ENCODE results near the gene TAPBPL.

Gene TAPBPL

DNA sequence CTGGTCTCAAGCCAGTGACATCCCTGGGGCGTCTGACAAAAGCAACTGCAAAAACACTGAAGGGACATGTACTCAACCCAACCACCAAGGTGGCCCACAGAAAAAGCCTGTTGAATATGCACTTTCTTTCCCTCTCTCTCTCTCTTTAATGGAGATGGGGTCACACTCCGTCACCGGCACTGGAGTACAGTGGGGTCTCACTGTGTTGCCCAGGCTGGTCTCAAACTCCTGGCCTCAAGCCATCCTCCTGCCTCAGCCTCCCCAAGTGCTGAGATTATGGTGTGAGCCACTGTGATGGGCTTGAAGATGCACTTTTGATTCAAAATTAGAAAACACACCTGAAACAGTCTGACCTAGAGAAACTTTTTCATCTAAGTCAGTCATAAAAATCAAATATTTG lies 14.3 kb upstream of the TAPBPL start:
- no peak for DNase-seq

DNA sequence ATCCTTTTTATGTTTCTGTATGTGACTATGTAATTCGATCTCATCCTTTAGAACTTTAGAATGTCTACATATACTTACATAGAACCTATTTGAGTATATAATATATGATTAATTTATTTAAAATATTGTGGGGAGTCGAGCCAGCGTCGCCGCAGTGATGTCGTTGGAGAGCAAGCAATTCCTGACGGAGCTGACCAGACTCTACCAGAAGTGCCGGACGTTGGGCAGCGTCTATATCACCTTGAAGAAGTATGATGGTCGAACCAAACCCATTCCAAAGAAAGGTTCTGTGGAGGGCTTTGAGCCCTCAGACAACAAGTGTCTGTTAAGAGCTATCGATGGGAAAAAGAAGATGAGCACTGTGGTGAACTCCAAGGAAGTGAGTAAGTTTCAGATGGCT lies 13.5 kb upstream of the TAPBPL start:
- DNase-seq, result no peak

DNA sequence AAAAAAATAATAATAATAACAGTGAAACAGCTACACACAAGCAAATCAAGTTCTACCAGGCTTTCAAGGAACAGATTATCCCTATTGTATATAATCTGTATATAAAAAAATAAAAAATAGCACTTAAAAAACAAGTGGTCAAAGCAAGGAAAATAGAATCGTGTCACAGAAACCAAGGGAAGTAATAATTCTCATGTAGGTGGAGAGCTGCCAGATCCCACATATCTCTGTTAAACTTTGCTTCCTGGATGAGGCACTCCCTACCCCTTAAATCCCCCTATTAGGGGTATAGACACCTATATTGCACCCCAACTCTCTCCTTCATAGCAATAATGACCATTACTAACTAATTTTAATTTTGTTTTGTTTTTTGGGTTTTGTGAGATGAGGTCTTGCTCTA lies 11.5 kb upstream of the TAPBPL start:
- no peak for DNase-seq

DNA sequence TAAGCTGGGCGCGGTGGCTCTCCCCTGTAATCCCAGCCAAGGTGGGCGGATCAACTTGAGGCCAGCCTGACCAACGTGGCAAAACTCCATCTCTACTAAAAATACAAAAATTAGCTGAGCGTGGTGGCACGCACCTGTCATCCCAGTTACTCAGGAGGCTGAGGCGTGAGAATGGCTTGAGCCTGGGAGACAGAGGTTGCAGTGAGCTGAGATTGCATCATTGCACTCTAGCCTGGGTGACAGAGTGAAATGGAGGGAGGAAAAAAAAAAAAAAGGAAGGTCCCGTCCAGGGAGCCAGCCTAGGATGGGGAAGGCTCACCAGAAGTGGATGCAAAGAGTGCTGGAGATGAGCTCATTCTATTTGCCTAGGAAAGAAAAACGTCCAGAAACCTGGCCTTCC lies 9.0 kb upstream of the TAPBPL start:
- no peak for DNase-seq

DNA sequence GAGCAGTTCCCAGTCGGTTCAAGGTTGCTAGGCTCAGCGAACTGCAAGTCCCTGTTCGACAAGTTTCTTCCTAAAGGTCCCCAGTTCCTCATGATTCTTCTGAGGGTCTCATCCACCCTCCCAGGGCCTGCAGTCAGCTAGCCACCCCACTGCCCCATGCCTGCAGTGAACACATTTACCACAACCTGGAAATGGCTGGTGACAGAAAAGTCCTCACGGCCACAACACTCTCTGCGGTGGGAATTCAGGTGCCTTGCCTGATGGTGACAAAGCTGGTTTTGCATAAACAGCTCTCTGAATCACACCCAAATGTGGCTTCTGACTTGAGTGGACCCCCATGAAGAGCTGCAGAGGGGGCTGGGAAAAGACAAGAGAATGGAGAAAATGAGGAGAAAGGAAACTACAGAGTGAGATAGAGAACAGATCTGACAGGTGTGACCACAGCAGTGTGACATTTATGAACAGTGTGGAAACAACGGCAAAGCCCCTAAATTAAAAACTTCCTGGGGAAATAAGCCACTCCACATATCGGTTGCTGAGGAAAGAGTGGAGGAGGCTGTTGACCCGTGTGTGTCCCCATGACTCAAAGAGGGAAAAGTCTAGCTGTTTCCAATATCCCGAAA lies 8.4 kb upstream of the TAPBPL start:
- DNase-seq, result peak; percentile 80

DNA sequence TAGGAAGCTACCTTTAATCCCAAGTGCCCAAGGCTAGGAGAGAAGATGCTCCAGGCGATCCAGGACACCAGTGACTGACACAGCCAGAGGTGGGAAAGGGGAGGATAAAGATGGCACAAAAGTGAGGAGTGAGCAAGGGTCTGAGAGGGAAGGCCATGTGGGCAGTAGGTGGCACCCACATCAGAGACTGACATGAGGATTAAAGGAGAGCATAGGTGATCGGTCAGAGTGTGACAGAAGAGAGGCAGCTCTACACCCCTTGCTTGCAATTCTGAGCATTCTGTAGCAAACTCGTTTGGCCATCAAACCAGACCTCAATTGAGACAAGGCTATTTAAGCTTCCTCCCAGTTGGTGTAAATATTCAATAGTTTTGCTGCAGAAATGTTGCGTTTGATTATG lies 7.8 kb upstream of the TAPBPL start:
- DNase-seq, result peak; percentile 47

DNA sequence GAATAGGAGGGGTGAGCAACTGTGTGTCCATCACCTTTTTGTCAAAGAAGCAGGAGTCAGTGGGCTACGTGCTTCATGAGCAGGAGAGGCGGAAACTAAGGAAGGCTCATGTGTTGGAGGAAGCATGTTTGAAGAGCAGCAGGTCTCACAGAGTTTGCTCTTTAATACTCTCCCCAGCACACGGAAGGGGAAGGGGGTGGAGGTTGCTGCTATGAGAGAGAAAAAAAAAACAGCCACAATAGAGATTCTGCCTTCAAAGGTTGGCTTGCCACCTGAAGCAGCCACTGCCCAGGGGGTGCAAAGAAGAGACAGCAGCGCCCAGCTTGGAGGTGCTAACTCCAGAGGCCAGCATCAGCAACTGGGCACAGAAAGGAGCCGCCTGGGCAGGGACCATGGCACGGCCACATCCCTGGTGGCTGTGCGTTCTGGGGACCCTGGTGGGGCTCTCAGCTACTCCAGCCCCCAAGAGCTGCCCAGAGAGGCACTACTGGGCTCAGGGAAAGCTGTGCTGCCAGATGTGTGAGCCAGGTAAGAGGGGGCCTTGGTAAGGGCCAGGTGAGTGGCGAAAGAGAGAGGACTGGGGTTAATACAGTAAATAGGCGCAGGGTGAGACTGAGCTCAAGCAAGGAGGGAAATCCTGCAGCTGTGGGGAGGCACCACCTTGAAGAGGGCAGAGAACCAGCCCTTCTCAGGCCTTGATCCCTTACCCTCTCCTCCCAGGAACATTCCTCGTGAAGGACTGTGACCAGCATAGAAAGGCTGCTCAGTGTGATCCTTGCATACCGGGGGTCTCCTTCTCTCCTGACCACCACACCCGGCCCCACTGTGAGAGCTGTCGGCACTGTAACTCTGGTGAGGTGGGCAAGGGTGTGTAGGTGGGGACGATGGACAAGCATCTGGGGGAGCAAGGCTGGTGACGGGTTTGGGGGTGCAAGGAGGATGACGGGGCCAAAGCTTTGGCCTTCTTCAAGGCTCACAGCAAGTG lies 6.8 kb upstream of the TAPBPL start, which contains the start of gene CD27:
Gene CD27 (plus strand): TSS at position 252 of the 985 bp plus-strand sequence. CDS start 141 bp downstream, at position 393.
- peak; percentile 45 for DNase-seq

DNA sequence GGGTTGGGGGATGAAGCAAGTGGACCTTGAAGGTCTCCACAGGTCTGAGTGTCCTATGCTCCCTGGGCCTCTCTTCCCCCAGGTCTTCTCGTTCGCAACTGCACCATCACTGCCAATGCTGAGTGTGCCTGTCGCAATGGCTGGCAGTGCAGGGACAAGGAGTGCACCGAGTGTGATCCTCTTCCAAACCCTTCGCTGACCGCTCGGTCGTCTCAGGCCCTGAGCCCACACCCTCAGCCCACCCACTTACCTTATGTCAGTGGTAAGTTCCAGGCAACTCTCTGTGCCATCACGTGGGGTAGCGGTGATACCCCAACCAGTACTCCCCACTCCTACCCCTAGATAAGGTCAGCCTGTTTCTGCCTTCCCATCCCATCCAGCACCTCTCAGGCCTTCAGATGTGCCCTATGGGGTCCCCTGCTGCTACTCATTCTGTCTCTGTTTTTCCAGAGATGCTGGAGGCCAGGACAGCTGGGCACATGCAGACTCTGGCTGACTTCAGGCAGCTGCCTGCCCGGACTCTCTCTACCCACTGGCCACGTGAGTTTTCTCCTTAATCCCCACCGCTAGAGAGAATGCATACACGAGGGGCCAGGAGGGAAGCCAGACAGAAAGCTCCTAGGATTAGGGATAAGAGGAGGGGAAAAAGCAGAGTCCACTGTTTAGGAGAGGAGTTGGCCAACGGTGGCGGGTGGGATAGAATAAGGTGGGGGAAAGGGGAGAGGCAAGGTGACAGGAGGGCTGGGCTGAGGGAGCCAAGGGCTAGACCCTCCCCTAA lies 1.6 kb upstream of the TAPBPL start:
- DNase-seq, result no peak

DNA sequence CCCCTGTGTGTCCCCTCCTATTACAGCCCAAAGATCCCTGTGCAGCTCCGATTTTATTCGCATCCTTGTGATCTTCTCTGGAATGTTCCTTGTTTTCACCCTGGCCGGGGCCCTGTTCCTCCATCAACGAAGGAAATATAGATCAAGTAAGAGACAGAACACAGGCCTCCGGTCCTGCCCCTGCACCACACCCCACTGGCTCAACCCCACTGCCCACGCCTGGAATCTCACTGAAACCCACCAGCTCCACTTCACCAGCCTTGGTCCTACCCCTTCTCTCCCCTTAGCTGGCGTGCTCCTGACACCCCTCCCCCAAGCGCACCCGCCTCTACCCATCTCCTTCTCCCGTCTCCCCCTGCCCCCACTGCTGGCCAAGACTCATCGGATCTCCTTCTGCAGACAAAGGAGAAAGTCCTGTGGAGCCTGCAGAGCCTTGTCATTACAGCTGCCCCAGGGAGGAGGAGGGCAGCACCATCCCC lies 934 bp upstream of the TAPBPL start:
- DNase-seq, result peak; percentile 68

DNA sequence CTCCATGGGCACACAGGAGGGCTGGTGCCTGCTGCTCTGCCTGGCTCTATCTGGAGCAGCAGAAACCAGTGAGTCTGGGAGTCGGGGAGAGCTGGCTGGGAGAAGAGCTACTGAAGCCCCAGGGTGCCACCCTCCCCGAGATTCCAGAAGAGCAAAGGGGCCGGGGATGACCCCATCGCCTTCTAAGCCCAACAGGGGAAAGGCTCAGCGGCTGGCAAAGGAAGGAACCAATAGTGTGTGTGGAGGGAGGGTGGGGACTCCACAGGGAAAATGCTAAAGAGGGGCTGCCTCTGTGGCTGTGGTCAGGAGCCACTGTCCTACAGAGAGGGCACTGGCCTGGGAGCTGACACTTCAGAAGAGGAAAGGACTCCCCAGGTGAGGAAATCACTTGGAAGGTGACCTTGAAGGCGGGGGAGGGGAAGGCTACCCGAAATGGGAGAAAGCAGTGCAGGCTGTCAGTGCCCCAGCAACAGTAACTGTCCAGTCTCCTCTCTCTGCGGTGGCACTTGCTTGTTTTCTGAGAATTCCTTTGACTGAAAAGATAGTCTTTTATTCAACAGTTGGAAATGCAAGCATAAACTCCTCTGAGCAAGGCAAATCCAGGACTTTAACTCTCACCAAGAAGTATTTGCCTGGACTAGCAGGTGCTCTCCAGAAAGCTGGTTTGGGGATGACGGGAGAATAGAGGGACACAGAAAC lies 552 bp downstream of the TAPBPL start:
- DNase-seq, result peak; percentile 55

DNA sequence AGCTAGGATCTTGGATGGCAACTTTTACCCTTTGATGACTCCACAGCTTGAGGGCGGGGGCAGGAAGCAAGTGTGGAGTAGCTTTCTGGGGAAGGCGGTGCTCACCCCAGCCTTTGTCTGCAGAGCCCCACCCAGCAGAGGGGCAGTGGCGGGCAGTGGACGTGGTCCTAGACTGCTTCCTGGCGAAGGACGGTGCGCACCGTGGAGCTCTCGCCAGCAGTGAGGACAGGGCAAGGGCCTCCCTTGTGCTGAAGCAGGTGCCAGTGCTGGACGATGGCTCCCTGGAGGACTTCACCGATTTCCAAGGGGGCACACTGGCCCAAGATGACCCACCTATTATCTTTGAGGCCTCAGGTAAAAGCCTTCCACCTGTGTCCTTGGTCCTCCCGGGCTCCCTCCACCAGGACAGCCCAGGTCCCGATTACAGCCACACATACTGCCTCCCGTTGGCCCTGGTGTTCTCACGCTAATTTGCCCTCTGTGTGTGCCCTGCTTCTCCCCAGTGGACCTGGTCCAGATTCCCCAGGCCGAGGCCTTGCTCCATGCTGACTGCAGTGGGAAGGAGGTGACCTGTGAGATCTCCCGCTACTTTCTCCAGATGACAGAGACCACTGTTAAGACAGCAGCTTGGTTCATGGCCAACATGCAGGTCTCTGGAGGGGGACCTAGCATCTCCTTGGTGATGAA lies 1.2 kb downstream of the TAPBPL start:
- DNase-seq, result peak; percentile 65

DNA sequence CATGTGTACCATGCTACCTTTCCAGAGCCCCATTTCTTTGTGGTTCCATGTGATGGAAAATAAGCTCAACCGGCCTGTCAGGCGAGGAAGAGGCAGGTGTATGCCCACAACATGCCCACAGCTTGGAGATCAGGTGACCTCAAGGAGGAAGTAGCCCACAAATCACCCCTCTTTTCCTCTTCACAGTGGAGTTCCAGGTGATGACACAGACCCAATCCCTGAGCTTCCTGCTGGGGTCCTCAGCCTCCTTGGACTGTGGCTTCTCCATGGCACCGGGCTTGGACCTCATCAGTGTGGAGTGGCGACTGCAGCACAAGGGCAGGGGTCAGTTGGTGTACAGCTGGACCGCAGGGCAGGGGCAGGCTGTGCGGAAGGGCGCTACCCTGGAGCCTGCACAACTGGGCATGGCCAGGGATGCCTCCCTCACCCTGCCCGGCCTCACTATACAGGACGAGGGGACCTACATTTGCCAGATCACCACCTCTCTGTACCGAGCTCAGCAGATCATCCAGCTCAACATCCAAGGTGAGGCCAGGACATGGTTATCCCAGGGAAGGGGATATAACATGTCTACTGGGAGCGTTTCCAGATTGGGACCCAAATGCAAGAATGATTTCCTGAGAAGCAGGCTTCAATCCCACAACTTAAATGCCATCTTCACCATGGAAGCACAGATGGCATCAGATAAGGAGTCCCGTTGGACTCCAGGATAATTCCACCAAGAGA lies 5.5 kb downstream of the TAPBPL start:
- DNase-seq, result no peak

DNA sequence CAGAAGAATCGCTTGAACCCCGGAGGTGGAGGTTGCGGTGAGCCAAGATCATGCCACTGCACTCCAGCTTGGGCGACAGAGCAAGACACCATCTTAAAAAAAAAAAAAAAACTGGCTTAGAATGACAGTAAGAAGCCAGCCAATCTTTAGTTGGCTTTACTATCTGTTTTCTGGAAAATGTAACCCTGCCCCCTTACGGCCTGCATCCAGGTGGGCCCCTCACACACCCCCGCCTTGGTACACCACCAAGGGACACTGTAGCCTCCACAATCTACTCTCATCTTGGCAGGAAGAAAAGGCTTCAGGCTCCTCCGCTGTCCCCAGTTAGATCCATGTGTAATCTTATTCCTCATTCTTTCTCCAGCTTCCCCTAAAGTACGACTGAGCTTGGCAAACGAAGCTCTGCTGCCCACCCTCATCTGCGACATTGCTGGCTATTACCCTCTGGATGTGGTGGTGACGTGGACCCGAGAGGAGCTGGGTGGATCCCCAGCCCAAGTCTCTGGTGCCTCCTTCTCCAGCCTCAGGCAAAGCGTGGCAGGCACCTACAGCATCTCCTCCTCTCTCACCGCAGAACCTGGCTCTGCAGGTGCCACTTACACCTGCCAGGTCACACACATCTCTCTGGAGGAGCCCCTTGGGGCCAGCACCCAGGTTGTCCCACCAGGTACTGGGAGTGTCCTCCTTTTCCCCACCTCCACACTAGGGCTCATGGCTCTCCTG lies 6.6 kb downstream of the TAPBPL start:
- DNase-seq, result no peak

DNA sequence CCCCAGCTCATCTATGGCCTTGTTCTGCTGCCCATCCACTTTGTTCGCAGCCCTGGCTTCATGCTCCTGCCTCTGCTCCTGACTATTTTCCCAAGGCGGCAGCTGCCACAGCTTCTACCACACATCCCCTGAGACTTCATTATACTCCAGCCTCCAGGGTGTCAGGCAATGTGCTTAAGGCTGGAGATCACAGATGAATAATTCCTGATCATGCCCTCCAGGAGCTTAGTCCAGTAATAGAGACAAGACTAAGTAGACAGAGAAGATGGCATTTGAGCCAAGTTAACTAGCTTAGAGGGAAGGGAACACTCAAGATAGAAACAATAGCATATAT lies 7.1 kb downstream of the TAPBPL start:
- DNase-seq, result no peak

DNA sequence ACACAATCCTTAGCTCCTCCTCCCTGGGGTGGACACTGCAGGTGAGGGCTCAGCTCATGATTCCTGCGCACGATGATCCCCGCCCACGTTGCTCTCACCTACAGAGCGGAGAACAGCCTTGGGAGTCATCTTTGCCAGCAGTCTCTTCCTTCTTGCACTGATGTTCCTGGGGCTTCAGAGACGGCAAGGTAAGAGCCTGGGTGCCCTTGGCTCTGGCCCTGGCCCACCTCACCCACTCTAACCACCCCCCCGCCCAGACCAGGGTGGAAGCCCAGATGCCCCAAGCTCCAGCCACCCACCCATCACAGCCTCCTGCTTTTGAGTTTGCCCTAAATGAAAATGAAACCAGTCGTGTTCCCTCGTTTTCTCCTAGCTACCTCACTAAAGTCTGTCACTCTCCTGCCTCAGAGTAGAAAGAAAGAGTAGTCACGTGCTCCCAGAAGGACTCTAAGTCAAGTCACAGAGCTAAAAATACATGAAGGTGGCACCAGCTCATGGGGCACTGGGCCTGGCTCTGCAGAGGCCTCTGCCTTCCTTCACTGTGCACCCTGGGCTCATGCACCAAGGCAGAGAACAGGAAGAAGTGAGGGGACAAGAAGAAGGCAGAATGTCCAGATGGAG lies 9.0 kb downstream of the TAPBPL start:
- peak; percentile 70 for DNase-seq

DNA sequence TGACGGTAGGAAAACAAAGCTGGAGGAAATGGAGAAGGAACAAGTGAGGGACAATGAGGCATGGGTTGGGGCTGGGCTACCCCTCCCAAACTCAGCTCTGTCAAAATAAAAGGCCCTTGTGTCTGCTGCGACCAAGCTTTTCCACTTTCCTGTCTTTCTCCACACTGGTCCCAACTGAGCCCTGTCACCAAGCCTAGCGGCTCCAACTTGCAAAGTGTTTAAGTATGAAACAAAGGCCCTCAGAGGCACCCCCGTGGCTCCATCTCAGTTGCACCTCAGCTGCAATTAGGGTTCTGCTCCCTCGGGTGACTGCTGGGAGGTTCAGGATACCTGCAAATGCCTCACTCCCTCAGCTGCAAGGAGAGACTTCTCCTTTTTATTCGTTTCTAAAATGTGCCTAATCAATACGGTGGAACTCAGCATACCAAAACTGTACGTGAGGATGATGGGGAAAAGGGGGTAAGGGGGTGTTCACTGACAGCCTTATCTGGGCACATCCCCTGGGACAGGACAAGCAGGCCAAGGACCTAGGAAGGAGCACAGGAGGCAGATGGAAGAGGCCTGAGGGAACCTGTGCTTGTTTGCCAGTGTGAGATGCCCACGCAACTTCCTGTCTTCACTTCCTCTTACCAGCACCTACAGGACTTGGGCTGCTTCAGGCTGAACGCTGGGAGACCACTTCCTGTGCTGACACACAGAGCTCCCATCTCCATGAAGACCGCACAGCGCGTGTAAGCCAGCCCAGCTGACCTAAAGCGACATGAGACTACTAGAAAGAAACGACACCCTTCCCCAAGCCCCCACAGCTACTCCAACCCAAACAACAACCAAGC lies 9.8 kb downstream of the TAPBPL start:
- DNase-seq, result peak; percentile 91

DNA sequence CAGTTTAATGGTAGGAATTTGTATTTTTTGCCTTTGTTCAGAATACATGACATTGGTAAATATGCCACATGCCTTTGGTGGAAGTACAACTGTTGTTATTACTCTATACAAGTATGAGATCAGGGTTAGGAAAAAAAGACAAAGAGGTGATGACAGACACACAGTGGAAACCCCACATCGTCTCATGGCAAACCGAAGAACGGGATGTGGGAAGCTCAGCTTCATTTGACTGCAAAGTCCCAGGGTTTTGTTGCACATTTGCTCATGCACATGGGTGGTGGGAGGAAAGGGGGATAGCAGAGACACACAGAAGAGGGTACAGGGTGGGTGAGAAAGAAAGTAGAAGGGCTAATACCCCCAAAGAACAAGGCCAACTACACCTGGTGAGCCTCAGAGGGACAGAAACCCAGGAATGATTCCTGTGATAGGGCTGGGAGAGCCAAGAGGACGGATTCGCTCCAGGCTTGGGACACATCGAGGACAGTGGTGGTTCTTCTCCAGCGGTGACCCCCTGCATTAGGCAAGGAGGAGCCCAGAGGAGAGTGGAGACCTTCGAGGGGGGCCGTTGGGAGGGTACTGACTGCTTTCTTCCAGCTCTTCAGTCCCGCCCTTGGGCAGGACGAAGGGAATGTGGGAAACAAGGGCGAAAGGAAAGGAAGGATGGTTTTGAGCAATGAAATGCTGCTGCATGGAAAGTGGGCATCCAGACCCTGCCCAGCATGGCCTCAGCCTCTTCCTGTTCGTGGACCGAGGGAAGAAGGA lies 10.6 kb downstream of the TAPBPL start:
- peak; percentile 58 for DNase-seq

DNA sequence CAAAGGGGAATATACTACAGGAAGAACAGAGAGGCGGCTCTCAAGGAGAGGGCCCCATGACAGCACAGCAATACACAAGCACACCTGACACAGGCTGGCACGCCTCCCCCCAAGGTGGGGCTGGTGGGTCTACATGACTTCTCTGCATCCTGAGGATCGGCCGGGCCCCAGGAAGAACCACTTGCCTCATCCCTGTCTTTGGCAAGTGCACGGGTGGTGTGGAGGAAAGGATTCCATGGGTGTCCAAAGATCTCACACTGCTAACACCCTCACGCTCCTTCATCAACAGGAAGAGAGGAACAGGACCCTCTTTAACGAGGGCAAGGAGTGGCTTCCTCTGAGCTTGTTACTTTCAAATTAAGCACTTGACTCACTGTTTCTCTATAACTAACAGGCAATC lies 11.4 kb downstream of the TAPBPL start:
- no peak for DNase-seq
